ENCODE data around the gene DDX51.
A peak's percentile ranks its signal among the peaks of the same experiment; 100 is the strongest.

DDX51 gene

GRCh38 chr12:132182711-132183365 lies 38.7 kb upstream of the DDX51 start:
- no peak for TF ChIP-seq ZFX (IDR thresholded peaks at IDR 0.05)
- TF ChIP-seq CTCF (conservative IDR thresholded peaks at IDR 0.05), result no peak
- no peak overlapping the region for H3K27ac ChIP-seq

GRCh38 chr12:132182206-132182710 lies 38.1 kb upstream of the DDX51 start:
- H3K27ac ChIP-seq, result no peak overlapping the region
- TF ChIP-seq CTCF (conservative IDR thresholded peaks at IDR 0.05) (no peak), ZFX (IDR thresholded peaks at IDR 0.05) (no peak)

- no peak overlapping the region for H3K27ac ChIP-seq
- TF ChIP-seq CTCF (conservative IDR thresholded peaks at IDR 0.05) (no peak), ZFX (IDR thresholded peaks at IDR 0.05) (no peak)
Measured at GRCh38 chr12:132181570-132182200, 37.6 kb upstream of the DDX51 start.

GRCh38 chr12:132180648-132181546 lies 36.8 kb upstream of the DDX51 start:
- TF ChIP-seq CTCF (conservative IDR thresholded peaks at IDR 0.05), result no peak
- TF ChIP-seq ZFX (IDR thresholded peaks at IDR 0.05), result no peak
- no peak overlapping the region for H3K27ac ChIP-seq

GRCh38 chr12:132179431-132180362 lies 35.6 kb upstream of the DDX51 start:
- H3K27ac ChIP-seq, result peak overlapping the region; percentile 20; the same call in 1 of the 2 replicates
- TF ChIP-seq ZFX (IDR thresholded peaks at IDR 0.05) (no peak), CTCF (conservative IDR thresholded peaks at IDR 0.05) (no peak)

GRCh38 chr12:132178801-132179401 lies 34.8 kb upstream of the DDX51 start:
- H3K27ac ChIP-seq, result peak overlapping the region; percentile 20; the same call in 1 of the 2 replicates

More at GRCh38 chr12:132178801-132179401, 34.8 kb upstream of the DDX51 start:
- no peak for TF ChIP-seq CTCF (conservative IDR thresholded peaks at IDR 0.05)
- no peak for TF ChIP-seq ZFX (IDR thresholded peaks at IDR 0.05)
